Astrocyte (in vitro differentiated cells and primary cell): ENCODE results near the gene PHKA2.

Experiments
- CTCF ChIP-seq: IDR thresholded peaks from 2 replicates; pipeline ENCODE4 v1.5.1; 2011; ENCODE audit warnings: low read depth, mild to moderate bottlenecking, inconsistent platforms, low read length, moderate library complexity; ENCODE audit not compliant: insufficient read depth
- EZH2 ChIP-seq: IDR thresholded peaks from 2 replicates; pipeline ENCODE4 v1.6.1; 2012; ENCODE audit warnings: mild to moderate bottlenecking, low read length, inconsistent platforms; ENCODE audit not compliant: insufficient read depth

DNA sequence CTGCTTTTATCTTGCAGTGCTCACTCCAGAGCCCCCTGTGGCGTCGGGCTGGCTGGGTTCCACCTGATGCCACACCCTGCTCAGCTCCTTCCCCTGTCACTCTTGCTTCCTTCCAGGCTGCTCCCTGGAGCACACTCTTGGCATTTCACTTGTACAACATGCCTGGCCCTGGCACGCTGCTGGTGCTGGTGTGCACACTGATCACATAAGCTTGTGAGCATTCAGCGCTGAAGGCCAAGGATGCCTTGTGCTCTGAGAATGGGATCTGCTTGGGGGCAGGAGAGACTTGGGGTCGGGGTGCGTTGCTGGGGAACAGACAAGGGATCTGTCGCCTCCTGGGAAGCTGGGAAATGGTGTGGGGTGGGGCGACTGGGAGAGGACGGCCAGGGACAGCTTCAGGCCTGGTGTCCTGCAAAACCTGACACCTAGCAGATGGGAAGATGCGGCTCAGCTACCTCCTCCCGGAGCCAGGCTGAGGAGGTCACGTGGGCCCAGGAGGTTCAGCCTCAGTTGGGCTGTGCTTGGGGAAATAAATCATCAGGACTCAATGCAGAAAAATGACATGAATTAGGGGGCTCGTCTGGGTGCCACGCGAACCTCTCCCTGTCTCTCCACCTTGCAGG lies 108.5 kb downstream of the PHKA2 start:
- TF ChIP-seq CTCF: no peak
- TF ChIP-seq EZH2: no peak
